AG20443 (cell line): Measurements from ENCODE around the gene ZFYVE9.
"Not testable (repeated sequence)": the region's sequence is repeated elsewhere in the genome, so short reads cannot be mapped to it uniquely, and the experiment has no call there.

ENCODE experiments used
- DNase-seq: peaks from one replicate; pipeline ENCODE4 v3.0.0; 2012; ENCODE audit warnings: low spot score, mixed read lengths

ZFYVE9 gene

DNA sequence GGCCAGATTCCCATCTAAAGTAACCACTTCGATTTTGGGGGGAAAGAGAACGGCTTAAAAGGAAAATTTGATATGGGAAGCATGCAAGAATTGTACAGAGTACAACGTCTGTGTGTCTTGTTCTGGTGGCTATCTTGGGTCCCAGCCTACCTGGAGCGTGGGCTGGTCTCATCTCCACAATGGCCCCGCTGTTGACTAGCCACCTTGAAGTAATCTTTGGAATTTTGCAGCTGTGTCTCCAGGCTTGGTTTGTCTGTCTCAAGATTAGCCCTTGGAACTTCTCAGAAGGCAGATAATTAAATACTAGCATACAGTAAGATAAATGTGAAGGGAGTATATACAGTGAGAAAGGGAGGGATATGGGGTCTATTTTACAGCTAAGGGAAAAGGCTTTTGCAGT is 225.4 kb downstream of the ZFYVE9 start:
- no peak for DNase-seq

DNA sequence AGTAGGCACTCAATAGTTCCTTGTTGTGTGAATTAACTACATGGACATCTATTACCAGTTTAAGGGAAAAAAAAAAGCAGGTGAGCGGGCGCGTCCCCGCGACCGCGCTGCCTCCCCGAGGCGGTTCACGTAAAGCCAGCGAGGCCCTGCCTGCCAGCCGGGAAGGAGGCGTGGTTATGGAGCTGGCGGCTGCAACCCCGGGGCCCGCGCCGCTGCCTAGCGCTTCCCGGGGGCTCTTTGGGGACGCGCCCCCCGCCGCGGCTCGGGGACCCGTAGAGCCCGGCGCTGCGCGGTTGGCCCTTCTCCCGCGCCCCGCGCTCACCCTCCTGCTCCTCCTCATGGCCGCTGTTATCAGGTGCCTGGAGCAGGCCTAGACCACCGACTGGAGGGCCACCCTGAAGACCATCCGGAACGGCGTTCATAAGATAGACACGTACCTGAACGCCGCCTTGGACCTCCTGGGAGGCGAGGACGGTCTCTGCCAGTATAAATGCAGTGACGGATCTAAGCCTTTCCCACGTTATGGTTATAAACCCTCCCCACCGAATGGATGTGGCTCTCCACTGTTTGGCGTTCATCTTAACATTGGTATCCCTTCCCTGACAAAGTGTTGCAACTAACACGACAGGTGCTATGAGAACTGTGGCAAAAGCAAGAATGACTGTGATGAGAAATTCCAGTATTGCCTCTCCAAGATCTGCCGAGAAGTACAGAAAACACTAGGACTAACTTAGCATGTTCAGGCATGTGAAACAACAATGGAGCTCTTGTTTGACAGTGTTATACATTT is 226.7 kb downstream of the ZFYVE9 start:
- DNase-seq, result peak; percentile 71

DNA sequence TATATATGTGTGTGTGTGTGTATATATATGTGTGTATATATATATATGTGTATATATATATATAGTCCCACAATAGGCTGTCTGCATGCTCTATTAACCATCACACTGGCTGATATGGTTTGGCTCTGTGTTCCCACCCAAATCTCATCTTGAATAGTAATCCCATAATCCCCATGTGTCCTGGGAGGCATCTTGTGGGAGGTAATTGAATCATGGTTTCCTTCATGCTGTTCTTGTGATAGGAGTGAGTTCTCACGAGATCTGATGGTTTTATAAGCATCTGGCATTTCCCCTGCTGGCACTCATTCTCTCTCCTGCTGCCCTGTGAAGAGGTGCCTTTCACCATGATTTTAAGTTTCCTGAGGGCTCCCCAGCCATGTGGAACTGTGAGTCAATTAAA is 228.0 kb downstream of the ZFYVE9 start:
- DNase-seq, result not testable (repeated sequence)

DNA sequence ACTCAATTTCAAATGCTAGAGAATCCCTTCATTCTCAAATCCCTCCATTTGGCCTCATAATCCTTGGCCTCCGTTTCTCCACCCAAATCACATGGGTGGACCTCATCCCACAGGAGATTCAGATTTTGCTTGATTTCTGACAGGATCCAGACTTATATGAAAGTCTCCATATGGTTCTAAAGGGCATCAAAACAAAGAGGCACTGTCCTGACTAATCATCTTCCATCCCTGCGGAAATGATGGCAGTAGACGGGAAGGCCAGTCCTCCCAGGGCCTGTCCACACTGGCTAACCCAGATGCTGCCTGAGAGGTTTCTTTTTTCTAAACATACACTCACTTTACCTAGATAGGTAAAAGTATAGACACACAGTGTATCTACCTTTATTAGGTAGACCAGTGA is 243.5 kb downstream of the ZFYVE9 start:
- DNase-seq, result no peak

DNA sequence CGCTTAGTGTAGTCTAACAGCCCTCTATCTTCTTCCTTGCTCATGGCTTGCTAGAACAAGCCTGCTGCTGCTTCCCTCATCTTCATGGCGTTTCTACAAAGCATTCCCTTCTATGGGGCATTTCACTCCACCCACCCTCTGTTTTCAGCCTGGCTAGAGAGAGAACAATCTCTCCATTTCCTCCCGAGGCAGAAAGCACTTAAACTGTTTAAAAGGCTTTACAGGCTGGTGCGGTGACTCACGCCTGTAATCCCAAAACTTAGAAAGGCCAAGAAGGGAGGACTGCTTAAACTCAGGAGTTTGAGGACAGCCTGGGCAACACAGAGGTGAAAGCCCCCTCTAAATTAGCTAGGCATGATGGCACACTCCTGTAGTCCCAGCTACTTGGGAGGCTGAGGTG is 244.6 kb downstream of the ZFYVE9 start:
- DNase-seq, result no peak

DNA sequence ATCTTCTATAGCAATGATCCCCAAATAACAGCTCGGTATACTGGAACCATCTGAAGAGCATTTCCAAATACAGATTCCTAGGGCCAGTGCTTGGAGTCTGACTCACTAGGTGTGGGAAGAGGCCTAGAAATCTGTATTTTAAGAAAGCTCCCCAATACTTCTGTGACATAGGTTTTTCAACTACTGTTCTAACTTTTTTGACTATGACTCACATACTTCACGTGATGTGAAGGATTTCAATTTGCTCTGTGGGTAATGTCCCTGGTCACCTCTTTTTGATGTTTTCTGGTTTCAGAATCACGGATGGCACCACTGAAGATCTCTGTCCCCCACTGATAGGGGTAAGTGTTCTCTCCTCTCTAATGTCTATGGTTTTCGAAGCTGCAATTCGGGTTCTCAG is 251.3 kb downstream of the ZFYVE9 start:
- no peak for DNase-seq
